ENCODE results near the gene ALAD. TPM values are rescaled to one million over a fixed set of nuclear protein-coding genes. Genes with fewer than 3 reads are reported as not detected.

The ALAD gene
- total and polyA plus RNA-seq, 2 of the 13 experiments (the other 11 are each of a cell fraction or from before 2014, with no cell fraction given), result 21.8 to 30.1 TPM

GRCh38 chr9:113395000-113395861 lies 5.9 kb downstream of the ALAD start (continued):
- TF ChIP-seq CEBPZ (IDR thresholded peaks at IDR 0.05; ENCODE audit: low read length), result no peak
- TF ChIP-seq ZNF276 (CRISPR knock-in tag; IDR thresholded peaks at IDR 0.05; ENCODE audit: low read depth), result 0 out of 2 replicates have a peak, but pooled peaks have one; percentile 21
- no peak for TF ChIP-seq HBP1 (CRISPR knock-in tag; IDR thresholded peaks at IDR 0.05; ENCODE audit: low read depth)
- TF ChIP-seq MAX (IDR thresholded peaks at IDR 0.05), result peak; percentile 50; the same call in 1 of the 2 replicates
- peak; percentile 88 for TF ChIP-seq ELF3 (CRISPR knock-in tag; IDR thresholded peaks at IDR 0.05)
- TF ChIP-seq THAP11 (CRISPR knock-in tag; IDR thresholded peaks at IDR 0.05), result peak; percentile 74
- TF ChIP-seq MXD4 (CRISPR knock-in tag; IDR thresholded peaks at IDR 0.05), result 0 out of 2 replicates have a peak, but pooled peaks have one; percentile 56
- TF ChIP-seq KDM6A (CRISPR knock-in tag; IDR thresholded peaks at IDR 0.05; ENCODE audit: low read depth), result peak; percentile 86
- no peak for TF ChIP-seq ZNF207 (IDR thresholded peaks at IDR 0.05; ENCODE audit: borderline replicate concordance)
- no peak for TF ChIP-seq ZNF563 (CRISPR knock-in tag; IDR thresholded peaks at IDR 0.05)
- TF ChIP-seq PHF21A (CRISPR knock-in tag; IDR thresholded peaks at IDR 0.05), result peak; percentile 92
- peak; percentile 59; the same call in 1 of the 2 replicates for TF ChIP-seq ESRRA (CRISPR knock-in tag; IDR thresholded peaks at IDR 0.05; ENCODE audit: low read depth)
- TF ChIP-seq SNAPC4 (CRISPR knock-in tag; IDR thresholded peaks at IDR 0.05), result no peak
- TF ChIP-seq KMT2A (CRISPR knock-in tag; IDR thresholded peaks at IDR 0.05), result no peak
- TF ChIP-seq ZNF331 (CRISPR knock-in tag; IDR thresholded peaks at IDR 0.05), result peak; percentile 49; the same call in 1 of the 2 replicates
- peak; percentile 17; the same call in 1 of the 2 replicates for TF ChIP-seq JUNB (CRISPR knock-in tag; IDR thresholded peaks at IDR 0.05; ENCODE audit: borderline replicate concordance)

All from HepG2 (cell line).